SK-N-SH treated with all-trans-retinoic acid at 6 μM for 48 hours (cell line): ENCODE results near the gene SP1.

Experiments used
- ATAC-seq: fragments of 200-7000 bp; cut with Tn5 transposase; 3 replicates; pipeline ENCODE4 v1.9.1; 2020; ENCODE audit warnings: mild to moderate bottlenecking, moderate library complexity
- ARNTL ChIP-seq: fragments of 450-650 bp; formaldehyde crosslinking; IDR thresholded peaks from 2 replicates; pipeline ENCODE4 v1.5.0; 2020; ENCODE audit warnings: low read depth, mild to moderate bottlenecking, moderate library complexity, borderline replicate concordance
- BACH2 ChIP-seq: fragments of 250-450 bp; sonication (Bioruptor Pico); IDR thresholded peaks from 2 replicates; pipeline ENCODE4 v1.9.0; 2021; ENCODE audit warnings: mild to moderate bottlenecking, borderline replicate concordance
- CREB5 ChIP-seq: fragments of 250-450 bp; sonication (Bioruptor Pico); IDR thresholded peaks from 2 replicates; pipeline ENCODE4 v1.5.1; 2020; ENCODE audit warnings: low read depth, mild to moderate bottlenecking, moderate library complexity
- CSDC2 ChIP-seq: fragments of 250-450 bp; sonication (Bioruptor Pico); IDR thresholded peaks from 2 replicates; pipeline ENCODE4 v1.5.0; 2020; ENCODE audit warnings: mild to moderate bottlenecking, moderate library complexity
- ESRRG ChIP-seq: fragments of 250-450 bp; sonication (Bioruptor Pico); IDR thresholded peaks from 2 replicates; pipeline ENCODE4 v1.6.1; 2021; ENCODE audit warnings: mild to moderate bottlenecking
- GLIS3 ChIP-seq: fragments of 250-450 bp; sonication (Bioruptor Pico); IDR thresholded peaks from 2 replicates; pipeline ENCODE4 v1.5.0; 2020; ENCODE audit warnings: mild to moderate bottlenecking, moderate library complexity
- ISL1 ChIP-seq: fragments of 250-450 bp; sonication (Bioruptor Pico); IDR thresholded peaks from 2 replicates; pipeline ENCODE4 v2.1.2; 2022; ENCODE audit warnings: mild to moderate bottlenecking, moderate library complexity
- OSR1 ChIP-seq: fragments of 250-450 bp; sonication (Bioruptor Pico); IDR thresholded peaks from 2 replicates; pipeline ENCODE4 v1.8.0; 2022; ENCODE audit warnings: moderate library complexity, mild to moderate bottlenecking, inconsistent platforms
- PPARA ChIP-seq: fragments of 250-450 bp; sonication (Bioruptor Pico); IDR thresholded peaks from 2 replicates; pipeline ENCODE4 v1.5.0; 2020; ENCODE audit warnings: mild to moderate bottlenecking, borderline replicate concordance
- RARB ChIP-seq: fragments of 250-450 bp; sonication (Bioruptor Pico); IDR thresholded peaks from 2 replicates; pipeline ENCODE4 v1.8.0; 2021; ENCODE audit warnings: mild to moderate bottlenecking, moderate library complexity
- SNAI2 ChIP-seq: fragments of 250-450 bp; sonication (Bioruptor Pico); IDR thresholded peaks from 2 replicates; pipeline ENCODE4 v1.5.0; 2020; ENCODE audit warnings: mild to moderate bottlenecking, moderate library complexity
- TCF4 ChIP-seq: fragments of 250-450 bp; sonication (Bioruptor Pico); IDR thresholded peaks from 2 replicates; pipeline ENCODE4 v1.8.0; 2021; ENCODE audit warnings: mild to moderate bottlenecking, moderate library complexity, borderline replicate concordance
- TOX ChIP-seq: fragments of 250-450 bp; sonication (Bioruptor Pico); IDR thresholded peaks from 2 replicates; pipeline ENCODE4 v1.8.0; 2021; ENCODE audit warnings: mild to moderate bottlenecking, moderate library complexity, borderline replicate concordance
- ZC3H10 ChIP-seq: fragments of 250-450 bp; sonication (Bioruptor Pico); IDR thresholded peaks from 2 replicates; pipeline ENCODE4 v1.5.1; 2021; ENCODE audit warnings: mild to moderate bottlenecking, moderate library complexity
- ZFP30 ChIP-seq: fragments of 450-650 bp; formaldehyde crosslinking; IDR thresholded peaks from 2 replicates; pipeline ENCODE4 v1.5.0; 2022; ENCODE audit warnings: mild to moderate bottlenecking, moderate library complexity
- ZNF70 ChIP-seq: fragments of 450-650 bp; formaldehyde crosslinking; IDR thresholded peaks from 2 replicates; pipeline ENCODE4 v1.5.0; 2020; ENCODE audit warnings: mild to moderate bottlenecking, moderate library complexity
- ZNF8 ChIP-seq: fragments of 450-650 bp; formaldehyde crosslinking; IDR thresholded peaks from 2 replicates; pipeline ENCODE4 v1.5.0; 2020; ENCODE audit warnings: mild to moderate bottlenecking, moderate library complexity
- TF ChIP-seq, protein P1 (sequence below): fragments of 250-450 bp; sonication (Bioruptor Pico); IDR thresholded peaks from 2 replicates; pipeline ENCODE4 v1.8.0; 2020; ENCODE audit warnings: mild to moderate bottlenecking, moderate library complexity, borderline replicate concordance
- TF ChIP-seq, protein P2 (sequence below): fragments of 250-450 bp; sonication (Bioruptor Pico); IDR thresholded peaks from 2 replicates; pipeline ENCODE4 v1.8.0; 2021; ENCODE audit warnings: low read depth, mild to moderate bottlenecking, moderate library complexity, borderline replicate concordance
- TF ChIP-seq, protein P3 (sequence below): fragments of 250-450 bp; sonication (Bioruptor Pico); IDR thresholded peaks from 2 replicates; pipeline ENCODE4 v1.5.0; 2020; ENCODE audit warnings: mild to moderate bottlenecking, moderate library complexity

The SP1 gene

GRCh38 chr12:53333845-53334244 is 46.1 kb upstream of the SP1 start (continued):
- TF ChIP-seq, protein P1, sequence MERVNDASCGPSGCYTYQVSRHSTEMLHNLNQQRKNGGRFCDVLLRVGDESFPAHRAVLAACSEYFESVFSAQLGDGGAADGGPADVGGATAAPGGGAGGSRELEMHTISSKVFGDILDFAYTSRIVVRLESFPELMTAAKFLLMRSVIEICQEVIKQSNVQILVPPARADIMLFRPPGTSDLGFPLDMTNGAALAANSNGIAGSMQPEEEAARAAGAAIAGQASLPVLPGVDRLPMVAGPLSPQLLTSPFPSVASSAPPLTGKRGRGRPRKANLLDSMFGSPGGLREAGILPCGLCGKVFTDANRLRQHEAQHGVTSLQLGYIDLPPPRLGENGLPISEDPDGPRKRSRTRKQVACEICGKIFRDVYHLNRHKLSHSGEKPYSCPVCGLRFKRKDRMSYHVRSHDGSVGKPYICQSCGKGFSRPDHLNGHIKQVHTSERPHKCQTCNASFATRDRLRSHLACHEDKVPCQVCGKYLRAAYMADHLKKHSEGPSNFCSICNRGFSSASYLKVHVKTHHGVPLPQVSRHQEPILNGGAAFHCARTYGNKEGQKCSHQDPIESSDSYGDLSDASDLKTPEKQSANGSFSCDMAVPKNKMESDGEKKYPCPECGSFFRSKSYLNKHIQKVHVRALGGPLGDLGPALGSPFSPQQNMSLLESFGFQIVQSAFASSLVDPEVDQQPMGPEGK = no peak

DNA sequence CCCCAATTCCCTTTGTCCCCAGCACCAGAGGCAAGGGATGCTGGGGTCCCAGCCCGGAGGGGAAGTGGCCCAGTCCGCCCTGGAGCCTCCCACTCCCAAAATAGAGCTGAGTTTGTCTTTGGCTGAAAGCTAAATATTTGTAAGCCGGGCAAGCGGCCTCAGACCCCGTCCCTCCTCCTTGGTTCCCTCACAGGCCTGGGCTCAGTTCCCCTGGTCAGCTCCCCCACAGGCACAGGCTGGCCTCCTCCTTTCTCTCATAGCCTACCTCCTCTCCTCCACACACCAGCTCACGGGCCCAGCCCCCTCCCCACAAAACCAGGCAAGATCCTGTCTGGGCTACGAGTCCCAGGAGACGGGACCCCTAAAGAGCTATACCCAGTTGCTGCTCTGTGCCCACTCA is 45.2 kb upstream of the SP1 start:
- no peak for ATAC-seq

GRCh38 chr12:53336181-53336681 is 43.7 kb upstream of the SP1 start, which contains the start of gene SP7:
Gene SP7, minus strand, starts transcription at chr12:53336354. Its CDS starts 708 bp downstream, at chr12:53335646.
- ATAC-seq = peak; percentile 19; the same call in 1 of the 3 replicates
- no peak for TF ChIP-seq CSDC2 (CRISPR knock-in tag)
- no peak for TF ChIP-seq TCF4
- no peak for TF ChIP-seq ZFP30 (CRISPR knock-in tag)
- TF ChIP-seq, protein P1 = no peak
- no peak for TF ChIP-seq RARB
- TF ChIP-seq ZNF8 (CRISPR knock-in tag) = no peak
- TF ChIP-seq ZNF70 = no peak
- TF ChIP-seq, protein P2, sequence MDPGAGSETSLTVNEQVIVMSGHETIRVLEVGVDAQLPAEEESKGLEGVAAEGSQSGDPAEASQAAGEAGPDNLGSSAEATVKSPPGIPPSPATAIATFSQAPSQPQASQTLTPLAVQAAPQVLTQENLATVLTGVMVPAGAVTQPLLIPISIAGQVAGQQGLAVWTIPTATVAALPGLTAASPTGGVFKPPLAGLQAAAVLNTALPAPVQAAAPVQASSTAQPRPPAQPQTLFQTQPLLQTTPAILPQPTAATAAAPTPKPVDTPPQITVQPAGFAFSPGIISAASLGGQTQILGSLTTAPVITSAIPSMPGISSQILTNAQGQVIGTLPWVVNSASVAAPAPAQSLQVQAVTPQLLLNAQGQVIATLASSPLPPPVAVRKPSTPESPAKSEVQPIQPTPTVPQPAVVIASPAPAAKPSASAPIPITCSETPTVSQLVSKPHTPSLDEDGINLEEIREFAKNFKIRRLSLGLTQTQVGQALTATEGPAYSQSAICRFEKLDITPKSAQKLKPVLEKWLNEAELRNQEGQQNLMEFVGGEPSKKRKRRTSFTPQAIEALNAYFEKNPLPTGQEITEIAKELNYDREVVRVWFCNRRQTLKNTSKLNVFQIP (CRISPR knock-in tag) = no peak

More for the DNA sequence above, 45.2 kb upstream of the SP1 start:
- TF ChIP-seq GLIS3 (CRISPR knock-in tag) (no peak), CREB5 (CRISPR knock-in tag) (no peak), BACH2 (CRISPR knock-in tag) (no peak), TOX (CRISPR knock-in tag) (no peak)

DNA sequence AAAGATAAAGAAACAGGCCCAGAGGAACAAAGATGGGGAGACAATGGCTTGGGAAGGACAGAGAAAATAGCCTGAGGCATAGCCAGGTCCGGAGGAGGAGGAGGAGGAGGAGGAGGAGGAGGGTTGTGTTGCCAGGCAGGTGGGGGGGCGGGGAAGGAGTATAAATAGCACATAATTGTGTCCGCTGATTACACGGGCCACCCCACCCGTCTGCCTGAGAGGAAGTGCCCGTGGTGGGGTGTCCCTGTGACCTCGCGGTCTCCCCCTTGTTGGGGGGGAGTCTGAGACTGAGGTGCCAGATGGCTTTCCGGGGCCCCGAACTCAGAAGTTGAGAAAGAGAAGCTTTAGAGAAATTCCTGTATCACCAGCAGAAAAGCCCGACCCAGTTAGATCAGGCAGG is 42.0 kb upstream of the SP1 start:
- ATAC-seq = no peak
- no peak for TF ChIP-seq ARNTL
- no peak for TF ChIP-seq ESRRG (CRISPR knock-in tag)
- no peak for TF ChIP-seq ZC3H10 (CRISPR knock-in tag)
- no peak for TF ChIP-seq ISL1
- TF ChIP-seq, protein P1 = no peak
- no peak for TF ChIP-seq PPARA (CRISPR knock-in tag)
- TF ChIP-seq, protein P2 (CRISPR knock-in tag) = no peak
- no peak for TF ChIP-seq ZNF70
- TF ChIP-seq, protein P3, sequence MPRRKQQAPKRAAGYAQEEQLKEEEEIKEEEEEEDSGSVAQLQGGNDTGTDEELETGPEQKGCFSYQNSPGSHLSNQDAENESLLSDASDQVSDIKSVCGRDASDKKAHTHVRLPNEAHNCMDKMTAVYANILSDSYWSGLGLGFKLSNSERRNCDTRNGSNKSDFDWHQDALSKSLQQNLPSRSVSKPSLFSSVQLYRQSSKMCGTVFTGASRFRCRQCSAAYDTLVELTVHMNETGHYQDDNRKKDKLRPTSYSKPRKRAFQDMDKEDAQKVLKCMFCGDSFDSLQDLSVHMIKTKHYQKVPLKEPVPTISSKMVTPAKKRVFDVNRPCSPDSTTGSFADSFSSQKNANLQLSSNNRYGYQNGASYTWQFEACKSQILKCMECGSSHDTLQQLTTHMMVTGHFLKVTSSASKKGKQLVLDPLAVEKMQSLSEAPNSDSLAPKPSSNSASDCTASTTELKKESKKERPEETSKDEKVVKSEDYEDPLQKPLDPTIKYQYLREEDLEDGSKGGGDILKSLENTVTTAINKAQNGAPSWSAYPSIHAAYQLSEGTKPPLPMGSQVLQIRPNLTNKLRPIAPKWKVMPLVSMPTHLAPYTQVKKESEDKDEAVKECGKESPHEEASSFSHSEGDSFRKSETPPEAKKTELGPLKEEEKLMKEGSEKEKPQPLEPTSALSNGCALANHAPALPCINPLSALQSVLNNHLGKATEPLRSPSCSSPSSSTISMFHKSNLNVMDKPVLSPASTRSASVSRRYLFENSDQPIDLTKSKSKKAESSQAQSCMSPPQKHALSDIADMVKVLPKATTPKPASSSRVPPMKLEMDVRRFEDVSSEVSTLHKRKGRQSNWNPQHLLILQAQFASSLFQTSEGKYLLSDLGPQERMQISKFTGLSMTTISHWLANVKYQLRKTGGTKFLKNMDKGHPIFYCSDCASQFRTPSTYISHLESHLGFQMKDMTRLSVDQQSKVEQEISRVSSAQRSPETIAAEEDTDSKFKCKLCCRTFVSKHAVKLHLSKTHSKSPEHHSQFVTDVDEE (CRISPR knock-in tag) = no peak
- TF ChIP-seq CREB5 (CRISPR knock-in tag) = no peak
- TF ChIP-seq TCF4 = no peak
- no peak for TF ChIP-seq OSR1 (CRISPR knock-in tag)
- no peak for TF ChIP-seq SNAI2 (CRISPR knock-in tag)
- no peak for TF ChIP-seq ZNF8 (CRISPR knock-in tag)
